ENCODE results near the gene LSAMP. TPM values are rescaled to one million over a fixed set of nuclear protein-coding genes. Genes with fewer than 3 reads are reported as not detected.

The LSAMP gene
- total and polyA plus RNA-seq, 2 of the 13 experiments (the other 11 are each of a cell fraction or from before 2014, with no cell fraction given) = not detected

- no peak for TF ChIP-seq RERE (CRISPR knock-in tag; IDR thresholded peaks at IDR 0.05; ENCODE audit: low read depth)
- no peak for TF ChIP-seq MYNN (CRISPR knock-in tag; IDR thresholded peaks at IDR 0.05; ENCODE audit: low read depth)
- peak; percentile 59; the same call in 1 of the 2 replicates for TF ChIP-seq NR2F6 (IDR thresholded peaks at IDR 0.05)
- TF ChIP-seq NR2F6 (CRISPR knock-in tag; IDR thresholded peaks at IDR 0.05) = peak; percentile 58
- TF ChIP-seq ATF4 (CRISPR knock-in tag; IDR thresholded peaks at IDR 0.05) = peak in 1 of 2 experiments; percentile 23; a peak in 1 of 4 replicates
- TF ChIP-seq, protein P1, sequence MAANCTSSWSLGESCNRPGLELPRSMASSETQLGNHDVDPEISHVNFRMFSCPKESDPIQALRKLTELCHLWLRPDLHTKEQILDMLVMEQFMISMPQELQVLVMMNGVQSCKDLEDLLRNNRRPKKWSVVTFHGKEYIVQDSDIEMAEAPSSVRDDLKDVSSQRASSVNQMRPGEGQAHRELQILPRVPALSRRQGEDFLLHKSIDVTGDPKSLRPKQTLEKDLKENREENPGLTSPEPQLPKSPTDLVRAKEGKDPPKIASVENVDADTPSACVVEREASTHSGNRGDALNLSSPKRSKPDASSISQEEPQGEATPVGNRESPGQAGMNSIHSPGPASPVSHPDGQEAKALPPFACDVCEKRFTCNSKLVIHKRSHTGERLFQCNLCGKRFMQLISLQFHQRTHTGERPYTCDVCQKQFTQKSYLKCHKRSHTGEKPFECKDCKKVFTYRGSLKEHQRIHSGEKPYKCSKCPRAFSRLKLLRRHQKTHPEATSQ (CRISPR knock-in tag; IDR thresholded peaks at IDR 0.05; ENCODE audit: borderline replicate concordance) = no peak
- TF ChIP-seq, protein P2, sequence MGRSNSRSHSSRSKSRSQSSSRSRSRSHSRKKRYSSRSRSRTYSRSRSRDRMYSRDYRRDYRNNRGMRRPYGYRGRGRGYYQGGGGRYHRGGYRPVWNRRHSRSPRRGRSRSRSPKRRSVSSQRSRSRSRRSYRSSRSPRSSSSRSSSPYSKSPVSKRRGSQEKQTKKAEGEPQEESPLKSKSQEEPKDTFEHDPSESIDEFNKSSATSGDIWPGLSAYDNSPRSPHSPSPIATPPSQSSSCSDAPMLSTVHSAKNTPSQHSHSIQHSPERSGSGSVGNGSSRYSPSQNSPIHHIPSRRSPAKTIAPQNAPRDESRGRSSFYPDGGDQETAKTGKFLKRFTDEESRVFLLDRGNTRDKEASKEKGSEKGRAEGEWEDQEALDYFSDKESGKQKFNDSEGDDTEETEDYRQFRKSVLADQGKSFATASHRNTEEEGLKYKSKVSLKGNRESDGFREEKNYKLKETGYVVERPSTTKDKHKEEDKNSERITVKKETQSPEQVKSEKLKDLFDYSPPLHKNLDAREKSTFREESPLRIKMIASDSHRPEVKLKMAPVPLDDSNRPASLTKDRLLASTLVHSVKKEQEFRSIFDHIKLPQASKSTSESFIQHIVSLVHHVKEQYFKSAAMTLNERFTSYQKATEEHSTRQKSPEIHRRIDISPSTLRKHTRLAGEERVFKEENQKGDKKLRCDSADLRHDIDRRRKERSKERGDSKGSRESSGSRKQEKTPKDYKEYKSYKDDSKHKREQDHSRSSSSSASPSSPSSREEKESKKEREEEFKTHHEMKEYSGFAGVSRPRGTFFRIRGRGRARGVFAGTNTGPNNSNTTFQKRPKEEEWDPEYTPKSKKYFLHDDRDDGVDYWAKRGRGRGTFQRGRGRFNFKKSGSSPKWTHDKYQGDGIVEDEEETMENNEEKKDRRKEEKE (IDR thresholded peaks at IDR 0.05) = no peak
- peak; percentile 57 for TF ChIP-seq RARA (CRISPR knock-in tag; IDR thresholded peaks at IDR 0.05)
- TF ChIP-seq ZNF589 (CRISPR knock-in tag; conservative IDR thresholded peaks at IDR 0.05) = no peak
- no peak for TF ChIP-seq PHF5A (CRISPR knock-in tag; IDR thresholded peaks at IDR 0.05; ENCODE audit: low read depth, unreplicated experiment)
- no peak; the same call in 1 of the 2 replicates for TF ChIP-seq TBX2 (CRISPR knock-in tag; IDR thresholded peaks at IDR 0.05; ENCODE audit: borderline replicate concordance)
- TF ChIP-seq CBX1 (IDR thresholded peaks at IDR 0.05; ENCODE audit: low read depth) = no peak
- TF ChIP-seq GLI4 (CRISPR knock-in tag; IDR thresholded peaks at IDR 0.05; ENCODE audit: borderline replicate concordance) = no peak
- no peak for TF ChIP-seq TEAD2 (CRISPR knock-in tag; IDR thresholded peaks at IDR 0.05)
- TF ChIP-seq SALL1 (CRISPR knock-in tag; IDR thresholded peaks at IDR 0.05) = no peak
- no peak for TF ChIP-seq SP140L (CRISPR knock-in tag; IDR thresholded peaks at IDR 0.05; ENCODE audit: borderline replicate concordance)
- 0 out of 2 replicates have a peak, but pooled peaks have one; percentile 53 for TF ChIP-seq ESRRA (CRISPR knock-in tag; IDR thresholded peaks at IDR 0.05; ENCODE audit: low read depth)
- TF ChIP-seq ATF5 (CRISPR knock-in tag; IDR thresholded peaks at IDR 0.05; ENCODE audit: low read depth) = no peak
Observed at GRCh38 chr3:115792206-115792955, 652.9 kb downstream of the LSAMP start (continued).

Data from HepG2 (cell line).